HCT116 (cell line): Measurements from ENCODE around the gene ZC2HC1C. TPM values are rescaled to one million over a fixed set of nuclear protein-coding genes. Genes with fewer than 3 reads are reported as not detected.

Experiments used
- ATAC-seq: fragments of 200-7000 bp; cut with Tn5 transposase; 2 replicates; pipeline ENCODE4 v1.9.1; 2020; ENCODE audit warnings: mild to moderate bottlenecking, moderate library complexity
- BruUV-seq: library from RNA; stranded (reverse); fragments of 400-500 nt; replicated peaks from 2 replicates; lab custom pipeline; 2021; lab: Mats Ljungman, UMichigan
- CTCF ChIA-PET: fragments of 300-600 bp; sonication (Branson Sonifier 250); formaldehyde crosslinking; loops from one replicate; lab custom pipeline; 2021; ENCODE audit warnings: antibody characterized with exemption; lab: Charles Lee
- POLR2A ChIA-PET: fragments of 300-600, 350-600 bp; sonication (Branson Sonifier 250); formaldehyde crosslinking; loops from one replicate; lab custom pipeline; 2021; ENCODE audit warnings: antibody characterized with exemption; lab: Charles Lee
- RAD21 ChIA-PET, 2 experiments: fragments of 300-600 bp; sonication (Branson Sonifier 250); formaldehyde crosslinking; loops; one replicate each; lab custom pipeline; 2023; ENCODE audit warnings: low total read pairs in 2 of 2; ENCODE audit not compliant: uncharacterized antibody in 2 of 2, unreplicated experiment in 2 of 2, low non-redundant PET in 1 of 2; lab: Charles Lee
- DNase-seq: peaks from one replicate; pipeline ENCODE4 v3.0.0-alpha.2; 2010; ENCODE audit warnings: low read depth, low spot score
- H2AFZ ChIP-seq: fragments of 200-600 bp; shearing (Covaris generic), sonication (generic); 2 replicates; pipeline ENCODE4 v1.6.1; 2017; ENCODE audit warnings: low read depth, mixed run types, mixed read lengths, antibody characterized with exemption, low read length; ENCODE audit not compliant: poor library complexity, severe bottlenecking
- H3K27ac ChIP-seq: 2 replicates; pipeline ENCODE4 v1.5.1; 2012; ENCODE audit warnings: low read depth, low read length
- H3K27me3 ChIP-seq: fragments of 200-600 bp; sonication (generic); 2 replicates; pipeline ENCODE4 v1.6.1; 2016; ENCODE audit warnings: mixed run types, low read length, mixed read lengths; ENCODE audit not compliant: insufficient read depth
- H3K36me3 ChIP-seq, 2 experiments: fragments of 200-500 bp in 1 of 2; fragments of 200-600 bp in 1 of 2; sonication (Bioruptor generic) in 1 of 2; sonication (generic) in 1 of 2; 2 replicates each; pipeline versions ENCODE4 v1.5.1 to v1.6.1; 2014 to 2016; ENCODE audit warnings: low read length in 2 of 2, inconsistent platforms in 1 of 2, mixed read lengths in 1 of 2, mixed run types in 1 of 2; ENCODE audit not compliant: insufficient read depth in 2 of 2, control insufficient read depth in 1 of 2
- H3K4me1 ChIP-seq, 2 experiments: fragments of 200-600 bp in 1 of 2; sonication (generic) in 1 of 2; 2 replicates each; pipeline versions ENCODE4 v1.5.1 to v1.6.1; 2012 to 2017; ENCODE audit warnings: low read length in 2 of 2, inconsistent platforms in 1 of 2, mild to moderate bottlenecking in 1 of 2, mixed read lengths in 1 of 2, mixed run types in 1 of 2, moderate library complexity in 1 of 2; ENCODE audit not compliant: insufficient read depth in 2 of 2, control insufficient read depth in 1 of 2
- H3K4me2 ChIP-seq: fragments of 200-600 bp; sonication (generic); 2 replicates; pipeline ENCODE4 v1.6.1; 2017; ENCODE audit warnings: mixed run types, low read length, mixed read lengths
- H3K4me3 ChIP-seq, 2 experiments: fragments of 200-600 bp in 1 of 2; sonication (generic) in 1 of 2; replicated peaks in 1 of 2; 2 replicates each; pipeline ENCODE4 v1.5.1; 2011 to 2016; ENCODE audit warnings: low read length in 2 of 2, control low read depth in 1 of 2, low read depth in 1 of 2, mild to moderate bottlenecking in 1 of 2, mixed read lengths in 1 of 2, mixed run types in 1 of 2
- H3K79me2 ChIP-seq: fragments of 200-600 bp; sonication (generic); 2 replicates; pipeline ENCODE4 v1.6.1; 2017; ENCODE audit warnings: mild to moderate bottlenecking, mixed run types, low read length, moderate library complexity, mixed read lengths; ENCODE audit not compliant: insufficient read depth
- H3K9ac ChIP-seq: fragments of 200-600 bp; sonication (generic); 2 replicates; pipeline ENCODE4 v1.6.1; 2016; ENCODE audit warnings: low read length, mixed read lengths
- H3K9me2 ChIP-seq: fragments of 200-600 bp; sonication (generic), shearing (Covaris generic); 2 replicates; pipeline ENCODE4 v1.6.1; 2017; ENCODE audit warnings: mixed run types, mild to moderate bottlenecking, moderate library complexity; ENCODE audit not compliant: insufficient read depth
- H3K9me3 ChIP-seq, 2 experiments: fragments of 200-500 bp in 1 of 2; fragments of 200-600 bp in 1 of 2; sonication (Bioruptor generic) in 1 of 2; sonication (generic) in 1 of 2; 2 replicates each; pipeline ENCODE4 v1.6.1; 2014 to 2017; ENCODE audit warnings: low read length in 2 of 2, mixed read lengths in 2 of 2, inconsistent platforms in 1 of 2, low read depth in 1 of 2, mild to moderate bottlenecking in 1 of 2, mixed run types in 1 of 2, moderate library complexity in 1 of 2; ENCODE audit not compliant: control insufficient read depth in 1 of 2, insufficient read depth in 1 of 2
- H4K20me1 ChIP-seq: fragments of 200-600 bp; sonication (generic), shearing (Covaris generic); 2 replicates; pipeline ENCODE4 v1.6.1; 2017; ENCODE audit warnings: mixed run types, mild to moderate bottlenecking, moderate library complexity; ENCODE audit not compliant: insufficient read depth
- CEBPB ChIP-seq: IDR thresholded peaks from 2 replicates; pipeline ENCODE4 v1.6.1; 2012; ENCODE audit warnings: low read depth
- ELF1 ChIP-seq: IDR thresholded peaks from 2 replicates; pipeline ENCODE4 v1.6.1; 2012; ENCODE audit warnings: low read depth, borderline replicate concordance
- EZH2 ChIP-seq: fragments of 200-600 bp; sonication (generic); IDR thresholded peaks from 2 replicates; pipeline ENCODE4 v1.6.1; 2017; ENCODE audit warnings: antibody characterized with exemption, mixed run types
- POLR2A ChIP-seq: IDR thresholded peaks from 2 replicates; pipeline ENCODE4 v1.7.0; 2011; ENCODE audit warnings: borderline replicate concordance; ENCODE audit not compliant: insufficient read depth, insufficient read length; ENCODE audit errors: extremely low read depth
- POLR2AphosphoS5 ChIP-seq: IDR thresholded peaks from 2 replicates; pipeline ENCODE4 v1.6.1; 2011; ENCODE audit warnings: mild to moderate bottlenecking, low read depth, low read length, moderate library complexity
- REST ChIP-seq: IDR thresholded peaks from 2 replicates; pipeline ENCODE4 v1.6.1; 2012; ENCODE audit warnings: low read depth
- SP1 ChIP-seq: IDR thresholded peaks from 2 replicates; pipeline ENCODE4 v1.6.1; 2012; ENCODE audit warnings: low read depth
- TCF7L2 ChIP-seq: IDR thresholded peaks from 2 replicates; pipeline ENCODE4 v1.7.0; 2011; ENCODE audit warnings: borderline replicate concordance, inconsistent platforms; ENCODE audit not compliant: insufficient read depth, insufficient read length; ENCODE audit errors: extremely low read depth
- ZBTB33 ChIP-seq: IDR thresholded peaks from 2 replicates; pipeline ENCODE4 v1.6.1; 2011; ENCODE audit warnings: mild to moderate bottlenecking, low read length, moderate library complexity; ENCODE audit not compliant: insufficient replicate concordance; ENCODE audit errors: extremely low read depth
- ZFX ChIP-seq: fragments of 450-650 bp; IDR thresholded peaks from 2 replicates; pipeline ENCODE4 v1.6.1; 2017
- ZNF274 ChIP-seq: fragments of 200-500 bp; sonication (Bioruptor generic); IDR thresholded peaks from 2 replicates; pipeline ENCODE4 v1.6.1; 2014; ENCODE audit warnings: mild to moderate bottlenecking, low read depth, low read length, inconsistent platforms
- intact Hi-C: fragments of 100-400 bp; cut with micrococcal nuclease; formaldehyde crosslinking; loops from 2 replicates; pipeline ENCODE4 v1.10.0; 2022
- total RNA-seq: library from RNA; stranded (reverse); gene quantifications from one replicate; pipeline ENCODE4 v1.2.1, GENCODE V29; 2021; ENCODE audit not compliant: unreplicated experiment

The ZC2HC1C gene
- total RNA-seq, 1 experiment from 2014 or later, result 0.98 TPM

- DNase-seq (no peak), ATAC-seq (no peak)
- no peak overlapping the region for H3K9ac ChIP-seq
- H3K9me3 ChIP-seq, result no peaks in the 10 kb centered on the region
- BruUV-seq, result no TSS peak
- intact Hi-C loops, result no loop called here
- H3K9me2 ChIP-seq, result no peaks in the 10 kb centered on the region
- H3K79me2 ChIP-seq, result peaks cover 14% of the 10 kb centered on the region
- H2AFZ ChIP-seq, result no peak overlapping the region
- peaks cover 0 to 16% of the 10 kb centered on the region in 2 experiments; a peak in 3 of 4 replicates for H3K4me1 ChIP-seq
- H3K4me3 ChIP-seq, result no peak overlapping the region
- no peaks in the 10 kb centered on the region for H3K27me3 ChIP-seq
- TF ChIP-seq ZNF274, result no peak
- no peak for TF ChIP-seq SP1
- TF ChIP-seq CEBPB, result no peak
- no peak for TF ChIP-seq ZFX
- TF ChIP-seq ZBTB33, result no peak
- no peak for TF ChIP-seq TCF7L2
- TF ChIP-seq EZH2, result no peak
- TF ChIP-seq POLR2A, result no peak
- TF ChIP-seq POLR2AphosphoS5, result no peak
- TF ChIP-seq REST, result no peak
- TF ChIP-seq ELF1, result no peak
- peaks cover 0 to 7% of the 10 kb centered on the region in 2 experiments; a peak in 2 of 4 replicates for H3K36me3 ChIP-seq
- H4K20me1 ChIP-seq, result no peaks in the 10 kb centered on the region
- ChIA-PET POLR2A (no interaction called here), CTCF (no interaction called here), RAD21 (no interaction called here)
- no peak overlapping the region for H3K27ac ChIP-seq
- H3K4me2 ChIP-seq, result no peak overlapping the region
Measured at GRCh38 chr14:75048101-75048500, 21.3 kb upstream of the ZC2HC1C start.
